ENCODE measurements around the gene IDUA.

The IDUA gene

DNA sequence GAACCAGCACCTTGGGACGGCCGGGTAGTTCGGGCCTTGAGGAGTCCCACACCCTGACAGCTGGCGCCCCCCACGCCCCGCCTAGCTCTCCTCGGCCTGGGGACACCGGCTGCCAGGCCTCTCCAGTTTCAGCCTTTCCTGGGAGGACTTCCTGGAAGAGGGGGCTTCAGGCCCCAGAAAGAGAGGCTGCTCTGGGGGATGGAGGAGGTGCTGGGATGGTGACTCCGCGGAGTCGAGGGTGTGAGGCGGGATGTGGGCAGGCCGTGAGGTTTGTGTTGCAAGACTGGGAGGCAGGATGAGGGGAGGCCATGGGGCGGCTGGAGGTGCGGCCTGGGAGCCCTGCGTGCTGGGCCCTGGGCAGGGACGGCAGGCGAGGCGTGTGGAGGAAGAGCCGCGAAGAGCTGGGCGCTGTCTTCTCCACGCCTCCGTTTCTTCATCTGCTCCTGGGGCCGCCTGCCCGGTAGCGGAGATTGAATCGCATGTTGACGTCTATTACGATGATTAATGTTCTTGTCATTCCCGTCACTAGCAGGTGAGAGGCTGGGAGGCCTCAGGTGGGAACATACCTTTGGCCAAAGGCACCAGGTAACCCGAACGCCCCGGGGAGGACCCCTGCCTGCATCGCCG, 23.7 kb downstream of the IDUA start:
- H3K27ac ChIP-seq (ENCODE audit: low read length) = no peak overlapping the region
- DNase-seq = no peak
- H3K9me3 ChIP-seq (replicated peaks; ENCODE audit: insufficient read depth, low read length) = no peaks in the 10 kb centered on the region
- TF ChIP-seq EZH2 (optimal IDR thresholded peaks at IDR 0.05; ENCODE audit: low read depth, low read length) (no peak), CTCF (IDR thresholded peaks at IDR 0.05; ENCODE audit: low read length) (no peak), EZH2phosphoT487 (IDR thresholded peaks at IDR 0.05; ENCODE audit: low read length) (no peak)
- no peak overlapping the region for H3K9ac ChIP-seq (ENCODE audit: low read length)
- H3F3A ChIP-seq (ENCODE audit: insufficient read depth, low read length) = no peaks in the 10 kb centered on the region
- H2AFZ ChIP-seq (ENCODE audit: low read length) = no peak overlapping the region
- no peak overlapping the region for H3K4me2 ChIP-seq (ENCODE audit: low read depth, low read length)
- no peaks in the 10 kb centered on the region for H3K4me1 ChIP-seq (ENCODE audit: low read length)
- H4K20me1 ChIP-seq (ENCODE audit: insufficient read depth, low read length) = no peaks in the 10 kb centered on the region
- no peak overlapping the region for H3K4me3 ChIP-seq (ENCODE audit: low read length)
- H3K36me3 ChIP-seq (replicated peaks; ENCODE audit: insufficient read depth, low read length) = no peaks in the 10 kb centered on the region
- no peaks in the 10 kb centered on the region for H3K27me3 ChIP-seq (replicated peaks; ENCODE audit: insufficient read depth, low read length)
- no peaks in the 10 kb centered on the region for H3K9me2 ChIP-seq (replicated peaks; ENCODE audit: insufficient read depth, low read length)
- no peaks in the 10 kb centered on the region for H3K79me2 ChIP-seq (ENCODE audit: low read length)

- no peak within 1 kb of the TSS for H3K4me3 ChIP-seq (ENCODE audit: low read length)
- DNase-seq = no peak
- TF ChIP-seq CTCF (IDR thresholded peaks at IDR 0.05; ENCODE audit: low read length) (no peak), EZH2phosphoT487 (IDR thresholded peaks at IDR 0.05; ENCODE audit: low read length) (no peak), EZH2 (optimal IDR thresholded peaks at IDR 0.05; ENCODE audit: low read depth, low read length) (no peak)
- no peak within 1 kb of the TSS for H3K27ac ChIP-seq (ENCODE audit: low read length)
- H3K4me1 ChIP-seq (ENCODE audit: low read length) = no peaks in the 10 kb centered on the region
- H3K9me2 ChIP-seq (replicated peaks; ENCODE audit: insufficient read depth, low read length) = no peaks in the 10 kb centered on the region
- no peak within 1 kb of the TSS for H2AFZ ChIP-seq (ENCODE audit: low read length)
- no peaks in the 10 kb centered on the region for H3F3A ChIP-seq (ENCODE audit: insufficient read depth, low read length)
- no peaks in the 10 kb centered on the region for H3K9me3 ChIP-seq (replicated peaks; ENCODE audit: insufficient read depth, low read length)
- no peak within 1 kb of the TSS for H3K4me2 ChIP-seq (ENCODE audit: low read depth, low read length)
- H3K36me3 ChIP-seq (replicated peaks; ENCODE audit: insufficient read depth, low read length) = no peaks in the 10 kb centered on the region
- H3K27me3 ChIP-seq (replicated peaks; ENCODE audit: insufficient read depth, low read length) = no peaks in the 10 kb centered on the region
- no peaks in the 10 kb centered on the region for H3K79me2 ChIP-seq (ENCODE audit: low read length)
- no peak within 1 kb of the TSS for H3K9ac ChIP-seq (ENCODE audit: low read length)
- no peaks in the 10 kb centered on the region for H4K20me1 ChIP-seq (ENCODE audit: insufficient read depth, low read length)
Observed at GRCh38 chr4:1011022-1011665, 24.3 kb downstream of the IDUA start, which contains the start of gene FGFRL1. Gene FGFRL1, plus strand, starts transcription at chr4:1011626. Its CDS starts 860 bp downstream, at chr4:1012486.

- no peaks in the 10 kb centered on the region for H3K9me3 ChIP-seq (replicated peaks; ENCODE audit: insufficient read depth, low read length)
- no peaks in the 10 kb centered on the region for H3F3A ChIP-seq (ENCODE audit: insufficient read depth, low read length)
- no peak overlapping the region for H3K9ac ChIP-seq (ENCODE audit: low read length)
- H3K4me1 ChIP-seq (ENCODE audit: low read length) = no peaks in the 10 kb centered on the region
- H4K20me1 ChIP-seq (ENCODE audit: insufficient read depth, low read length) = no peaks in the 10 kb centered on the region
- no peak overlapping the region for H3K4me2 ChIP-seq (ENCODE audit: low read depth, low read length)
- H3K4me3 ChIP-seq (ENCODE audit: low read length) = no peak overlapping the region
- H3K27ac ChIP-seq (ENCODE audit: low read length) = no peak overlapping the region
- DNase-seq = no peak
- no peaks in the 10 kb centered on the region for H3K79me2 ChIP-seq (ENCODE audit: low read length)
- no peak for TF ChIP-seq CTCF (IDR thresholded peaks at IDR 0.05; ENCODE audit: low read length)
- TF ChIP-seq EZH2phosphoT487 (IDR thresholded peaks at IDR 0.05; ENCODE audit: low read length) = no peak
- no peak for TF ChIP-seq EZH2 (optimal IDR thresholded peaks at IDR 0.05; ENCODE audit: low read depth, low read length)
- H2AFZ ChIP-seq (ENCODE audit: low read length) = no peak overlapping the region
- H3K36me3 ChIP-seq (replicated peaks; ENCODE audit: insufficient read depth, low read length) = no peaks in the 10 kb centered on the region
- H3K9me2 ChIP-seq (replicated peaks; ENCODE audit: insufficient read depth, low read length) = no peaks in the 10 kb centered on the region
- no peaks in the 10 kb centered on the region for H3K27me3 ChIP-seq (replicated peaks; ENCODE audit: insufficient read depth, low read length)
Observed at GRCh38 chr4:1011666-1012033, 24.8 kb downstream of the IDUA start.
